ENCODE results near the gene ZSWIM8. TPM values are rescaled to one million over a fixed set of nuclear protein-coding genes. Genes with fewer than 3 reads are reported as not detected.

Gene ZSWIM8
- total and polyA plus RNA-seq, 10 of the 15 experiments (the other 5 are each of a cell fraction or from before 2014, with no cell fraction given) = 7.8 to 47.1 (median 23.6) TPM

DNA sequence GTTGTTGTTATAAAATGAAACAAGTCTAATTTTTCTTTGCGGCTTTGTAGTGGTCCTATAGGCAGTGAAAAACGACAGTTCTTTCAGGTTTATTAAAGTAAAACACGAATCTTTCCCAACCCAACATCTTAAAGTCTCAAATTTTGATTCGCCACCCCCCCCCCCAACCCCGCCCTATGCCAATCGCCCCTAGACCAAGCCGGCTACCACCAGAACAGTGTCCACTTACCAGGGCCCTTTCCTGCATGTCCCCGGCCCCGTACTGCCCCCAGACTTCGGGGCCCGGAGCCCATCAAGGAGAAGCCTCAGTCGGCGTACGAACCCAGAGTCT lies 3.9 kb upstream of the ZSWIM8 start:
- POLR2A ChIA-PET = interaction anchor here (0.6 to 5.0 kb wide), 10 partner anchors 9 to 287 kb away, joined by 3 to 25 read pairs (median 10); partner anchors contain the start of gene SEC24C
- no peak for FAIRE-seq
- Histone ChIP-seq H3K9ac (ENCODE audit: control insufficient read depth, insufficient read depth, low read length) (peak overlapping the region; percentile 93), H3K9me3 (replicated peaks; ENCODE audit: control insufficient read depth, insufficient read depth, low read length) (no peaks in the 10 kb centered on the region), H3K36me3 (ENCODE audit: control insufficient read depth in 2 of 2, insufficient read depth in 2 of 2, low read length in 1 of 2) (peaks cover 0 to 7% of the 10 kb centered on the region in 2 experiments; a peak in 3 of 4 replicates), H3K4me3 (peak overlapping the region; percentile 91), H3K79me2 (ENCODE audit: control insufficient read depth, insufficient read depth, low read length) (peaks cover 70% of the 10 kb centered on the region), H3K4me1 (ENCODE audit: control insufficient read depth, insufficient read depth, low read length) (peaks cover 5% of the 10 kb centered on the region), H4K20me1 (ENCODE audit: control insufficient read depth, insufficient read depth) (no peaks in the 10 kb centered on the region), H3K4me2 (ENCODE audit: control insufficient read depth, insufficient read depth) (peak overlapping the region; percentile 90), H3K27ac (ENCODE audit: control insufficient read depth, insufficient read depth) (peak overlapping the region; percentile 75; the same call in 1 of the 2 replicates), H3K27me3 (replicated peaks in 1 of 2; ENCODE audit: control insufficient read depth in 2 of 2, insufficient read depth in 2 of 2, low read length in 1 of 2) (no peaks in the 10 kb centered on the region), H2AFZ (ENCODE audit: control insufficient read depth, low read depth, low read length) (peak overlapping the region; percentile 88)
- no TSS peak for BruUV-seq (replicated peaks)
- DNase-seq (ENCODE audit: low read depth, low spot score) = no peak
- in situ Hi-C loops (cut with MboI) (no loop called here), intact Hi-C loops (cut with micrococcal nuclease; ENCODE audit: unreplicated experiment) (loop anchor here (2.0 to 10.0 kb wide), 2 partner anchors 37 to 127 kb away; partner anchors contain the start of genes SEC24C and SYNPO2L)
- RAD21 ChIA-PET (ENCODE audit: unreplicated experiment) = interaction anchor here (1.0 to 3.0 kb wide), 9 partner anchors 9 to 156 kb away, joined by 3 to 21 read pairs (median 10); partner anchors contain the start of gene SEC24C
- TF ChIP-seq, protein P1, sequence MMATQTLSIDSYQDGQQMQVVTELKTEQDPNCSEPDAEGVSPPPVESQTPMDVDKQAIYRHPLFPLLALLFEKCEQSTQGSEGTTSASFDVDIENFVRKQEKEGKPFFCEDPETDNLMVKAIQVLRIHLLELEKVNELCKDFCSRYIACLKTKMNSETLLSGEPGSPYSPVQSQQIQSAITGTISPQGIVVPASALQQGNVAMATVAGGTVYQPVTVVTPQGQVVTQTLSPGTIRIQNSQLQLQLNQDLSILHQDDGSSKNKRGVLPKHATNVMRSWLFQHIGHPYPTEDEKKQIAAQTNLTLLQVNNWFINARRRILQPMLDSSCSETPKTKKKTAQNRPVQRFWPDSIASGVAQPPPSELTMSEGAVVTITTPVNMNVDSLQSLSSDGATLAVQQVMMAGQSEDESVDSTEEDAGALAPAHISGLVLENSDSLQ (IDR thresholded peaks at IDR 0.05) = no peak
- TF ChIP-seq, protein P2, sequence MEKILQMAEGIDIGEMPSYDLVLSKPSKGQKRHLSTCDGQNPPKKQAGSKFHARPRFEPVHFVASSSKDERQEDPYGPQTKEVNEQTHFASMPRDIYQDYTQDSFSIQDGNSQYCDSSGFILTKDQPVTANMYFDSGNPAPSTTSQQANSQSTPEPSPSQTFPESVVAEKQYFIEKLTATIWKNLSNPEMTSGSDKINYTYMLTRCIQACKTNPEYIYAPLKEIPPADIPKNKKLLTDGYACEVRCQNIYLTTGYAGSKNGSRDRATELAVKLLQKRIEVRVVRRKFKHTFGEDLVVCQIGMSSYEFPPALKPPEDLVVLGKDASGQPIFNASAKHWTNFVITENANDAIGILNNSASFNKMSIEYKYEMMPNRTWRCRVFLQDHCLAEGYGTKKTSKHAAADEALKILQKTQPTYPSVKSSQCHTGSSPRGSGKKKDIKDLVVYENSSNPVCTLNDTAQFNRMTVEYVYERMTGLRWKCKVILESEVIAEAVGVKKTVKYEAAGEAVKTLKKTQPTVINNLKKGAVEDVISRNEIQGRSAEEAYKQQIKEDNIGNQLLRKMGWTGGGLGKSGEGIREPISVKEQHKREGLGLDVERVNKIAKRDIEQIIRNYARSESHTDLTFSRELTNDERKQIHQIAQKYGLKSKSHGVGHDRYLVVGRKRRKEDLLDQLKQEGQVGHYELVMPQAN (conservative IDR thresholded peaks at IDR 0.05) = 0 out of 2 replicates have a peak, but pooled peaks have one; percentile 73
- WGBS (ENCODE audit: insufficient coverage, insufficient replicate concordance, low lambda C conversion rate, missing lambda C conversion rate) = 0% methylated on average over 14 of the region's 14 CpGs
- CTCF ChIA-PET = interaction anchor here (0.7 to 4.5 kb wide), 14 partner anchors 9 to 1238 kb away, joined by 3 to 40 read pairs (median 4); a partner anchor contains a TSS
- SMC1A ChIA-PET (ENCODE audit: uncharacterized antibody, unreplicated experiment) = interaction anchor here (0.8 to 4.9 kb wide), 18 partner anchors 9 to 518 kb away, joined by 3 to 31 read pairs (median 4); partner anchors contain the start of gene SEC24C
- peak; percentile 18 for ATAC-seq

All from GM12878 (cell line).